GM21737 (cell line): ENCODE results near the gene PGLYRP1.

Source experiments
- ATAC-seq: cut with Tn5 transposase; IDR thresholded peaks from one replicate; pipeline ENCODE4 v1.9.1; 2021; ENCODE audit warnings: mild to moderate bottlenecking, moderate library complexity; ENCODE audit not compliant: unreplicated experiment

Gene PGLYRP1

DNA sequence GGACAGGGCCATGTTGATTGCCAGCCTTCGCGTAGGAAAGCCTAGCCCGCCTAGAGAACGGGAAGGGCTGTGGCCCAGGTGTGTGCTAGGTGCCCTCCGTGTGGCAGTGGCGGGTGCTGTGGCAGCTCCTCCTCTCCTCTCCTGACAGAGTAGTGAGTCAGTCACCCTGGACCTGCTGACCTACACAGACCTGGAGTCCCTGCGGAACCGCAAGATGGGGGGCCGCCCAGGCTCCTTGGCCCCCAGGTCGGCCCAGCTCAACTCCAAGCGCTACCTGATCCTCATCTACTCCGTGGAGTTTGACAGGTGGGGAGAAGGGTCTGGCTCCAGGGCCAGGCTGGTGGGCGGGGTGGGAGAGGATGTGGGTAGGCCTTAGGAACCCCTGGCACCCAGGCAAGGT lies 16.4 kb downstream of the PGLYRP1 start:
- no peak for ATAC-seq

DNA sequence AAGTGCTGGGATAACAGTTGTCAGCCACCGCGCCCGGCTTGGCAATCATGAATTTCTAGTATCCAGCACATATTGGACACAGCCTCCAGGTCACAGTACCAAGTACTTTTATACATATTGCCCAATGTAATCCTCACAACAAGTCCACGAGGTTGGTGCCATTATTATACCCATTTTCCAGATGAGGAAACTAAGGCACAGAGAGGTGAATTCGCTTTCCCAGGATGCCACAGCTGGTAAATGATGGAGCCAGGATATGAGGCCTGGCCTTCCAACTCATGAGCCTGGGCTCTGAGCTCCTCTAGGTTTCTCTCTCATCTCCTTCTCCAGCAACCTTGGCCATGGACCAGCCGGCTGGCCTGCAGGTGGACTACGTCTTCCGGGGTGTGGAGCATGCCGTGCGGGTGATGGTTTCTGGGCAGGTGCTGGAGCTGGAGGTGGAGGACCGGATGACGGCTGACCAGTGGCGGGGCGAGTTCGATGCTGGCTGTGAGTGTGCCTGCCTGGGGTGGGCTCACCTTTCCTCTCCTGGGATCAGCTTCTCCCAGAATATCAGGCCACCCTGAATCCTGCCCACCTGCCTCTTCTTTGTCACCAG lies 20.1 kb downstream of the PGLYRP1 start:
- ATAC-seq: no peak

DNA sequence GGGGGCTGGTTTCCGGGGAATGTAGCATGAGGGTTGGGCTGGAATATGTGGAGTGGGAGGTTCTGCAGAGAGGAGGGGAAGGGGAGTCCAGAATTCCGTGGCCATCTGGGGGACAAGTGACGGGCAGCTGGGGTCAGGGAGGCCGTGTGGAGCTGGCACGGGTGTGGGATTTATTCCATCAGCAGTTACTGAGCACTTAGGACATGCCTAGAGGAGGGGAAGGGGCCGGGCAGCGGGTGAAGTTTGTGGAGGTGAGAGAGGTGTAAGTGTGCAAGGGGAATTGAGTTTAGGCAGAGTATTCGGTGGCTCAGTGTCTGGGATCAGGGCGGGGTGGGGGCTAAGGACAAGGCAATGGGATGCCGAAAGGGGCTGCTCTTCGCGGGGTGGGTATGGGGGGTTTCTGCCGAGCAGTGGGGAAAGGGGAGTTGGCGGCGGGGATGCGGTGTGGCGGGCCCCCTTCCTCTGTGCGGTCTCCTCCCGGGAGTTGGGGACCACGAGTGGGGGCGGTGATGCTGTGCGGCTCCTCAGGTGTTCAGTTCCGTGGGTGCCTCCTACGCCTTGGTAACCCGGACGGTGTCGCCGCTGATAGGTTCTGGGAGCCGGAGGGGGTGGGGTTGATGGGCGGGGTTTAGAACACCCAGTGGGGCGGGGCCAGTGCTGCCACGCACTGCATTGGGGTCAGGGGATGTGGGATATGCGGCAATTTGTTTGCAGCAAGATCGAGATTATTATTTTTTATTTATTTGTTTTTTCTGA lies 22.2 kb downstream of the PGLYRP1 start:
- no peak for ATAC-seq

DNA sequence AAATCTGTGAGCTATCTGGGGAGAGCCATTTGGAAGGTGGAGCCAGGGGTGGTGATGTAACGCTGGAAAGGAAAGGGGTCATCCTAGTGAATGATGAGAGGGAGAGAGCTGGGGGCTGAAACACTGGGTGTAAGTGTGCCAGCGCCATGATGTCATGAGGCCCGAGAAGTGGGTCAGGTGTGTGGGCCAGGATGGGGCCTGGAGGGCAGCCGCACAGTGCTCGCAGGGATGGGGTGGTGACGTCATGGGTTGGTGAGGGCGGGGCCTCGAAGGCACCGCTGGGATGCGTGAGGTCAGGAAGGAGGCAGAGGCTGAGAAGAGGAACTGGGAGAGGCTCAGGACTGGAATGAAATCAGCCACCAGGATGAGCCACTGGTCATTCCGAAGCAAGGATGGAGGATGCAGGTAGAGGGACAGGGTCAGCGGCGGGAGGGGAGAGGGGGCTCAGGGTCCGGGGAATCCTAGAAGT lies 23.2 kb downstream of the PGLYRP1 start:
- ATAC-seq: no peak

DNA sequence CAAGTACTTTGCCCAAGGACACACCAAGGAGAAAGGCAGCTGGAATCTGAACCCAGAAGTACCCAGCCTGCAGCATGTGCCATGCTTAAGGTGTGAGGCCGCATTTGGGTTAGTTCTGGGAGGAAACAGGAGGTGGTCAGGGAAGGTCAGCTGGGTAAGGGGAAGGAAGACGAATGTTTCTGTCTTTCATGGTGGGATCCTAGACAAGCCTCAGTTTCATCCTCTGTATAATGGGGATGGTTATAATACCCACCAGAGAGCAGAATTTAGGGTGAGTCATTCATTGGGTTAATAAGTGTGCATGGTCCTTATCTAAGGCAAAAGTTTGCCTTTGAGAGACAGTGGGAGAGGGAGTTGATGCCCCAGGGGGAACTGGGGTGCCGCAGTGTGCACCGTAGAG lies 24.0 kb downstream of the PGLYRP1 start:
- no peak for ATAC-seq

DNA sequence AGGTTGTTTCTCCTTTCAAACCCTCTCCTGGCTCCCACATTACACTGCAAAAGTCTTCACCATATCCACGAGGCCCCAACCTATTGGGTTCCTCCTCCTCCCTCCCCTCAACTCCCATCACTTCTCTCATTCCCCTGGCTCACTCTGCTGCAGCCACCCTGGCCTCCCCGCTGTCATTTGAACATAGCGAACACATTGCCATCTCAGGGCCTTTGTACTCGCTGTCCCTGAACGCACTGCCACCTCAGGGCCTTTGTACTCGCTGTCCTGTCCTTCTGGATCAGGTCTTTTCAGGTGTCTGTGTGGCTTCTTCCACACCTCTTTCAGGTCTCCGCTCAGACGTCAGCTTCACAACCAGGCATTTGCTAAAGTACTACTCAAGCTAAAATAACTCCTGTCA lies 25.9 kb downstream of the PGLYRP1 start:
- ATAC-seq: no peak

DNA sequence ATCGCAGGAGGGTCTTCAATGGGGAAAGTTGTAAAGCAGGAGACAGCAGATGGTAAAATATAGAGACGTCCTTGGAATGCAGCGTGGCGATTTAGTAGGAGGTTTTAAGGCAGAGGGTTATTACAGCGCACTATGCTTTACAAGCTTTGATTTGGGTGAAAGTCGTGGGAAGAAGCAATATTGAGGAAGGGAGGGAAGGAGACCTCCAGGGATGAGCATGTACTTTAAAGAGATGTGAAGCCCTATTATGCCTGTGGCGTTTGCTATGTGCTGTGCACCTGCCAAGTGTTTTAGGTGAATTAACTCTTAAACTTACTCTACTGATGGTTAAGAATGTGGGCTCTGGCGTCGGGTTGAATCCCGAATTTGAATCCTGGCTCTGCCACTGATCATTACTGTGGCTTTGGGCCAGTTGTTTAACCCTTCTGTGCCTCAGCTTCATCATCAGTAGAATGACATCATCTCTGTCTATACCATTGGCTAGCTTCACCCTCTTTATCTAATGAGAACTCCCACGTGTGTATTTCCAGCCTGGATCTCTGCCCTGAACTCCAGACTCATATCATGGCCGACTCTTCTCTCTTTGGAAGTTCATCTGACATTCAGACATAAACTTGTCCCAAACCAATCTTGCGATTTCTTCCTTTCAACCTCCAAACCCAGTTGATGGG lies 27.0 kb downstream of the PGLYRP1 start:
- no peak for ATAC-seq

DNA sequence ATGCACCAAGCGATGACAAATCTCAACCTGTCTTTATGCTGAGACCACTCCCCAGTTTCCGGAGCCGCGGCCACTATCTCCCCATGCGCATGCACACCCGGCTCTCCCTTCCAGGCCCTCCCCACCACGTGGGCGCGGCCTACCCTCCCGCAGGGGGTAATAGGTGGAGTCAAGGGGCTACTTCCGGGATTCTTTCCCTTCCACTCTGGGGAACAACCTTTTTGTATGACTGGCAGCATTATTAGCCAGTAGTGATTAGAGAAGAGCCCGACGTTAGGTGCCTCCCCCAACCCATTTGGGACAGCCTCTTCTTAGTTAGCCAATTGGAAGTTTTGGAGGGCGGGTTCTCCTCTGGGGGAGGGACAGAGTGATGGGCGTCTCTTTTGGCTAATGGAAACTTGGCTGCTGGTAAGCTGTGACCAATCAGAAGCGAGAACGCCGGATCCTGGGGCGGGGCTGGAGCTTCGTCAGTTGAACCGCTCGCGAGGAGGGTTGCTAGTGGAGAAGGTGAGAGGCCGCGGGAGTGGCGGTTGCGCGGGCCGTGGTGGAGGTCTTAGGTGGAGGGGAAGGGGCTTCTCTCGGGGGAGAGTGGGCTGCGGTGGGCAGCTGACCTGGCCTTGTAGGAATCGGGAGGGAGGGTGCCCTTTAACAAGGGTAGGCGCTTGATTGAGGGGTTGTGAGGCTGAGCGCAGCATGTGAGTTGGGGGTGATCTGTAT lies 27.7 kb downstream of the PGLYRP1 start, which contains the start of gene CCDC61:
Gene CCDC61, plus strand, starts transcription at position 470 of the 717 bp plus-strand sequence. CDS start 7,552 bp downstream, outside the sequence.
- ATAC-seq: peak; percentile 96

DNA sequence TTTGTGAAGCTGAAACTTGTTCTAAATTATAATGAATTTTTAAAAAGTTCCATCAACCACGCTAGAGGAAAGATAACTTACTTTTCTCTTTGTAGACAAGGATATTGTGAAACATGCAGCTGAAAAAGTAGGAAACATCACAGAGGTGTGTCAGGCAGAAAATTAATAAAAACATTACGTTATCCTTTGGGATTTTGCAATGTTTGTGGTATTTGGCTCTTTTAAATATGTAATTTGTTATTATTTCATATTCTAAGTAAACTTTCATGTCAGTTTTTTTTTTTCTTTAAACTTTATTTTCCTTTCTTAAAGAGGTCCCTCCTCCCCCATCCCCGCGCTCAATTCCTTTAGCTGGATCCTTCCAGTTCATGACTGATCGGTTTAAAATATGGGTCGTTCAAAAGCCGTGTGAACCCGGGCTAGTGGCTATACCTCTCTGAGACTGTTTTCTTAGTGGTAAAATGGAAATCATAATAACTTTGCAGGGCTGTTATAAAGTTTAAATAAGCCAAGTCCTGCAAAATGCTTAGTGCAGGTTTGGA lies 28.3 kb downstream of the PGLYRP1 start:
- peak; percentile 1 for ATAC-seq

DNA sequence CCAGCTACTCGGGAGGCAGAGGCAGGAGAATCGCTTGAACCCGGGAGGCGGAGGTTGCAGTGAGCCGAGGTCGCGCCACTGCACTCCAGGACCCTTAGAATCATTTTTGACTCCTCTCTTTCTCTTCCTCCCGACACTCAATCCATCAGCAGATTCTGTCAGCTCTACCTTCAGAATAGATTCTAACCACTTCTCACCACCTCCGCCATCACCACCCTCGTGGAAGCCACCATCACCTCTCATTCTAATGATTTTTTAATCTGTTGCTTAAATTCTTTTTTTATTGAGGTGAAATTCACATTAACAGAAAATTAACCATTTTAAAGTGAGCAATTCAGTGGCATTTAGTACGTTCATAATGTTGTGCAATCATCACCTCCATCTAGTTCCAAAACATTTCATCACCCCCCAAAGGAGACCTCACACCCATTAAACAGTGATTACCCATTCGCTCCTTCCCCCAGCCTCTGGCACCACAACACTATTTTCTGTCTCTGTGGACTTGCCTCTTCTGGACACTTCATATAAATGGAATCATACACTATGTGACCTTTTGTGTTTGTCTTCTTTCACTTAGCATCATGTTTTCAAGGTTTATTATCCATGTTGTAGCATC lies 32.6 kb downstream of the PGLYRP1 start:
- no peak for ATAC-seq

DNA sequence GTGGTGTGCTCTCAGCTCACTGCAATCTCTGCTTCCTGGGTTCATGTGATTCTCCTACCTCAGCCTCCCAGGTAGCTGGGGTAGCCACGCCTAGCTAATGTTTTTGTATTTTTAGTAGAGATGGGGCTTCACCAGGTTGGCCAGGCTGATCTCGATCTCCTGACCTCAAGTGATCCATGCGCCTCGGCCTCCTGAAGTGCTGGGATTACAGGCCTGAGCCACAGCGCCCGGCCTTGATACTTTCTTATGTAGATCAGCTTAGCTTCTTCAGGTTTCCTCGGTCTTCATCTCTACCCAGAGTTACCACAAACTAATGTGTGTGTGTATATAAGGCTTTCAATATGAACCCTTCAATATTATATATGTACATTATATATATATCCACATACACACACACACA lies 37.5 kb downstream of the PGLYRP1 start:
- ATAC-seq: no peak

DNA sequence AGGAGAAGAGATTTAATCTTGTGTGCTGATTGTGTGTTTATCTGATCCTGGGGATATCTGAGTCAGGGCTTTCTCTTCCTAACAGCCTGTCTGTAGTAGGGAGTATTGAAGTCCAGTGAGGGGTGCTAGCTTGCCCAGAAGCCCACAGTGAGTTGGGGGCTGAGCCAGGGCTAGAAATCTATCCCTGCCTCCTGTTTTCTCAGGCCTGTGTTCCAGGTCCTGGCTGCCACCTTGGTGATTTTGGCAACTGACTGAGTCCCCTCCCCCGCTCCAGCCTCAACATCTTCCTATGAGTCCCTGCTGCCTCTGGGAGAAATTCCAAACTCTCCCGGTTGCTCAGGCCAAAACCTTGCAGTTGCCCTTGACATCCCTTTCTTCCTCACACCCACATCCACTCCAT lies 41.5 kb downstream of the PGLYRP1 start:
- ATAC-seq: no peak

DNA sequence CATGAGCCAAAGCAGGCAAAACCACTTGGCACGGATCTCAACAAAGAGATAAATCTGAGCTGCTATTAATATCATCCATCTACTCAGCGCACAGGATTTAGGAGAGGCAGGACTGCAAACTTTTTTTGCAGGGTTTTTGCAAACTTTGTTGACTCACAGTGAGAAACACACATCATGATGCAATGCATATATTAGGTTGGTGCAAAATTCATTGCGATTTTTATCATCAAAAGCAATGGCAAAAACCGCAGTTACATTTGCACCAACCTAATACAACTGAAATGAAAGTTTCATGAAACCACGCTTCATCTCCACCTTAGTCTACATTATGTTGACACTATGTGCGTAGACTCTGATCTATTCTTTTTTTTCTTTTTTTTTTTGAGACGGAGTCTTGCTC lies 44.7 kb downstream of the PGLYRP1 start:
- ATAC-seq: no peak

DNA sequence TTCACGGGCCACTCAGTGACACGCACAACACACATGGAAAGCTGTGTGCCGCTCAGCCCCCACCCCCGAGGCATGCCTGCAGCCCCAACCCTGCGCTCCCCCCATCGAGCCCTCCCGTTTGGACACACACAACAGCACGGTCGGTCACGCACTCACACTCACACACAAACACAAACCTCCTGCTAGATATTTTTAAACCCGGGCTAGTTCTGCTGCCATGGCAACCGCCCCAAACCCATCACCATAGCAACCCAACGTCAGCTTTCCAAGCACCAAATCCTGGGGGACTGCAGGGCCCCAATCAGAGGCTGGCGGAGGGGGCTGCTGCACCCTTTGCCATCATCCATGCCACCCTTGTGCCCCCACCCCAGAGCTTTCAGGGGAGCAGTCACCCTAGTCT lies 46.7 kb downstream of the PGLYRP1 start:
- no peak for ATAC-seq

DNA sequence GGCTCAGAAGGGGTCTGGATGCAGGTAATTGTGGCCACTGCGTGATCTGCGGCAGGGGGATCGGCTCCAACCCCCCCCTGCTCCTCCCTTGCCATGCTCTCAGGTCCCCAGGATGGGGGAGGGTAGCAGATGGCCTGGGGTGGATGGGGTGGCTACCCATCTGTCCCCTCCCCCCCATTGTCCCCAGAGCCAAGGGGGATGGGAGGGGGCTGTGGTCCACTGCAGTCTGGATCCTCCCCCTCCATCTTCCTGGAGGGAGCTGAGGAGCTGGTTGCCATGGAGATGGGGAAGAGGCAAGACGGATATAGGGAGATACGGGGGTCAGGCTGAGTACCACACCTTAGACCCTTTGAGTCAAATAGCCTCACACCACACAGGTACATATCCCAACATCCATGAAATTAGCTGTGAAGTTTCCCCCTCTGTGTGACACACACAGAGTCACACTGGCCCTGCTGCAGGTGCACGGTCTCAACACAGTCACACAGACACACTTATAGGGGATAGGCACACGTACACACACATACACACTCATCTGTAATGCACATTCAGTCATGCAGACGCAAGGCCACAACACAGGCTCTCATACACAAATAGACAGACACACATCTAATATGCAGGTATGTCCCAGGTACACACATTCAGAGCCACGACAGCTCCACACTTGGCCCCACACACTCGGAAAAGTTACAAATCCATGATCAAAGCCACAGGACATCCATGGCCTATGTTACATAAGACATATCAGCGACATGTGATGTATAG lies 47.4 kb downstream of the PGLYRP1 start:
- no peak for ATAC-seq

DNA sequence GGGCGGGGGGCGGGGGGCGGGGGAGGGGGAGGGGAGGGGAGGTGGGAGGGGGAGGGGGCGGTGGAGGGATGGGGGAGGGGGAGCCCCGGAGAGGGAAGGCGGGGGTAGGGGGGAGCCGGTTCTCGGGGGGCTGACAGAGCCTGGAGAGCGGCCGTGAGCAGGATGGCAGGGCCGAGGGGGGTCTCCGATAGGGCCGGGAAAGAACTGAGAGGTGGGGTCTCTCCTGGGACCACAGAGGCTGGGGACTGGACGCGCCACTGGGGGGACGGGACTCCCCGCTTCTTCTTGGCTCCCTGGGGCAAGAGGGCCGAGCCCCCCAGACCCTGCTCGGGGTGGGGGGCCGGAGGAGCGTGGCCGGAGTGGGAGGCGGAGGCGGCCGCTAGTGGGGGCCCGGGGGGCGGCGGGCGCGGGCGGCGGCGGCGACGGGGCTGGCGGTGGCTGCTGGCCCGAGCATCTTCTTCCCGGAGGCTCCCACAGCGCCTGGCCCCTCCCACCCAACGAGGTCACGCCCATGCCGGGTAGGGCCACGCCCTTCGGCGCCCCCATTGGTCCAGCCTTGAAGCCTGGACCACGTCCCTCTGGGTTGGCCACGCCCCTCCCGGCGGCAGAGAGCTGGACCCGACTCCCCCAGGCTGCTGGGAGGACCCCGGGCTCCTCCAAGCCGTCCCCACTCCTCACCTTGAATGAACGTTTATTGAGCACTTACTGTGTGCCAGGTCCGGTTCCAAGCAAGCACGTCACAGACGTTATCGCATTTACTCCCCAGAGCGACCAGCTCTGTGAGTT lies 49.1 kb downstream of the PGLYRP1 start, which contains the start of gene NOVA2:
Gene NOVA2, minus strand, starts transcription at position 313 of the 786 bp plus-strand sequence. CDS start 514 bp downstream, outside the sequence.
- ATAC-seq: no peak

DNA sequence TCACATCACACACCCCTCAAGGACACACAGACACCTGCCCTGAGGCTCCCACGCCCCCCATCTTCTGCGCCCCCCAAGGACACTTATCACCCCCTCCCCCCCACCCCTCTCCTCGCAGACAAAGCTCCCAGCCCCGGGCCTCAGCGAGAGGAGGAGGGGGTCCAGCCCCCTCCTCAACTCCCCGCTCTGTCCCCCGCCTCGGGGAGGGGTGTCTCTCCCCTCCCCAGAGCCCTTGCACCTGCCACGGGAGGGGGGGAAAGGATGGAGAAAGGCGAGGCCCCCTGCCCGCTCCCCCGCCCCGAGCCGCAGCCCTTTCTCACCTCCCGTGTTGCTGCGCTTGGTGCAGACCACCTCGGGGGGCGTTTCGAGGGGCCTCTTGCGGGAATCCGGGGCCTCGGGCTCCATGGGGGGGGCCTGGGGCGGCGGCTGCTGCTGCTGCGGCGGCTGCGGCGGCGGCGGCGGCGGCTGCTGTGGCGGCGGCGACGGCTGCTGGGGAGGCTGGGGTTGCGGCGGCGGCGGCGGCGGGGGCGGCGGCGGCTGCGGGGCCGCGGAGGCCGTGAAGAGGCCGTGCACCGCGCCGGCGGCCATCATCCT lies 49.8 kb downstream of the PGLYRP1 start:
- ATAC-seq: no peak

DNA sequence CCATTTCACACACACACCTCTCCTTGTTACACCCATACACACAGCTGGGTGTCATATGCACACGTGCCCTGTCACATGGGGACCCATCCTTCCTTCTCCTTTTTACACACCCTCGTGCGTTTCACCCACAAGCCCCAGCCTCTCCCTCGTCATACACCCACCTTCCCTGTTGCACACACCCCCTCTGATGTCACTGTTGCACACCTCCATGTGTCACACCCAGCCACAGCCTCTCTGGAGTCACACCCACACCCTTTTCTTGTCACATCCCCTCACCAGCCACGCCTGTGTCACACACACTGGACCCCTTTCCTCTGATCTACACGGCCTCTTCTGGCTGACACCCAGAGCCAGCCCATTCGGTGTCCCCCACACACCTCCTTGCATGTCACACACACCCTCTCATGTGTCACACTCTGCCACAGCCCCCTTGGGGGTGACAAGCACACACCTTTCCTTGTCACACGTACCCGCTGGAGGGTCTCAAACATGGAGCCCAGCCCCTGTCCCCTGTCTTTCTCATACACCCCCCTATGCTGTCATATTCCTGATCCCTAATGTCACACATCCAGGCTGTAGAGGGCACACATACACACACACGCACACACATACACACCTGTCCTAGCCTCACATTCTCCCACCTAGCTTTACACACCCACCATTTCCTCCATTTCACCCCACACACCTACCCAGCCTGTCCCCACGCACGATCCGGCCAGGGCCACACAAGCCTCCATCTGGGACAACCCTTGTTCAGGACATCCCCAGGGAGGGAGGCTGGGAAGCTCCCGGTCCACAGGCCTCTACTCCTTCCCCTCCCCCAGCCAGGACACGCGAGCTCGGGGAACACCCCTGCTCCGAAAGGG lies 50.5 kb downstream of the PGLYRP1 start:
- no peak for ATAC-seq
